ENCODE data around the gene PLXNA2.
A peak's percentile ranks its signal among the peaks of the same experiment; 100 is the strongest.

Gene PLXNA2

GRCh38 chr1:208069317-208069716 is 174.9 kb downstream of the PLXNA2 start:
- no peak for FAIRE-seq
- TF ChIP-seq POLR2A (IDR thresholded peaks at IDR 0.05; ENCODE audit: low read depth, low read length) (no peak), POLR2AphosphoS5 (IDR thresholded peaks at IDR 0.05; ENCODE audit: low read depth, low read length) (no peak), POU2F2 (IDR thresholded peaks at IDR 0.05; ENCODE audit: low read depth, low read length) (no peak), PAX5 (IDR thresholded peaks at IDR 0.05; ENCODE audit: insufficient read depth, low read length, severe bottlenecking) (no peak), TAF1 (IDR thresholded peaks at IDR 0.05; ENCODE audit: low read depth, low read length) (no peak), SPI1 (IDR thresholded peaks at IDR 0.05; ENCODE audit: low read depth, low read length) (no peak)
- DNase-seq (ENCODE audit: insufficient read length, low spot score) = no peak

- no peak for DNase-seq (ENCODE audit: insufficient read length, low spot score)
- TF ChIP-seq POLR2AphosphoS5 (IDR thresholded peaks at IDR 0.05; ENCODE audit: low read depth, low read length) (no peak), TAF1 (IDR thresholded peaks at IDR 0.05; ENCODE audit: low read depth, low read length) (no peak), POLR2A (IDR thresholded peaks at IDR 0.05; ENCODE audit: low read depth, low read length) (no peak), POU2F2 (IDR thresholded peaks at IDR 0.05; ENCODE audit: low read depth, low read length) (no peak), PAX5 (IDR thresholded peaks at IDR 0.05; ENCODE audit: insufficient read depth, low read length, severe bottlenecking) (no peak), SPI1 (IDR thresholded peaks at IDR 0.05; ENCODE audit: low read depth, low read length) (no peak)
- no peak for FAIRE-seq
Measured at GRCh38 chr1:208068908-208069307, 175.3 kb downstream of the PLXNA2 start.

GRCh38 chr1:208068407-208068806 is 175.8 kb downstream of the PLXNA2 start:
- FAIRE-seq (no peak), DNase-seq (ENCODE audit: insufficient read length, low spot score) (no peak)
- TF ChIP-seq TAF1 (IDR thresholded peaks at IDR 0.05; ENCODE audit: low read depth, low read length) (no peak), POLR2AphosphoS5 (IDR thresholded peaks at IDR 0.05; ENCODE audit: low read depth, low read length) (no peak)

GRCh38 chr1:208066583-208066982 is 177.6 kb downstream of the PLXNA2 start:
- DNase-seq (ENCODE audit: insufficient read length, low spot score) = no peak
- no peak for FAIRE-seq
- no peak for TF ChIP-seq PAX5 (IDR thresholded peaks at IDR 0.05; ENCODE audit: insufficient read depth, low read length, severe bottlenecking)
- no peak for TF ChIP-seq POU2F2 (IDR thresholded peaks at IDR 0.05; ENCODE audit: low read depth, low read length)
- no peak for TF ChIP-seq SPI1 (IDR thresholded peaks at IDR 0.05; ENCODE audit: low read depth, low read length)
- no peak for TF ChIP-seq TAF1 (IDR thresholded peaks at IDR 0.05; ENCODE audit: low read depth, low read length)
- no peak for TF ChIP-seq POLR2AphosphoS5 (IDR thresholded peaks at IDR 0.05; ENCODE audit: low read depth, low read length)
- TF ChIP-seq POLR2A (IDR thresholded peaks at IDR 0.05; ENCODE audit: low read depth, low read length) = no peak

- DNase-seq (ENCODE audit: insufficient read length, low spot score) (no peak), FAIRE-seq (no peak)
- TF ChIP-seq POU2F2 (IDR thresholded peaks at IDR 0.05; ENCODE audit: low read depth, low read length) (no peak), POLR2AphosphoS5 (IDR thresholded peaks at IDR 0.05; ENCODE audit: low read depth, low read length) (no peak), SPI1 (IDR thresholded peaks at IDR 0.05; ENCODE audit: low read depth, low read length) (peak; percentile 90), TAF1 (IDR thresholded peaks at IDR 0.05; ENCODE audit: low read depth, low read length) (no peak), POLR2A (IDR thresholded peaks at IDR 0.05; ENCODE audit: low read depth, low read length) (no peak)
Measured at GRCh38 chr1:208065862-208066261, 178.3 kb downstream of the PLXNA2 start.

GRCh38 chr1:208061632-208062031 is 182.6 kb downstream of the PLXNA2 start:
- no peak for FAIRE-seq
- no peak for DNase-seq (ENCODE audit: insufficient read length, low spot score)
- TF ChIP-seq SPI1 (IDR thresholded peaks at IDR 0.05; ENCODE audit: low read depth, low read length) = no peak
- TF ChIP-seq POLR2A (IDR thresholded peaks at IDR 0.05; ENCODE audit: low read depth, low read length) = no peak
- TF ChIP-seq PAX5 (IDR thresholded peaks at IDR 0.05; ENCODE audit: insufficient read depth, low read length, severe bottlenecking) = no peak
- TF ChIP-seq POLR2AphosphoS5 (IDR thresholded peaks at IDR 0.05; ENCODE audit: low read depth, low read length) = no peak
- TF ChIP-seq TAF1 (IDR thresholded peaks at IDR 0.05; ENCODE audit: low read depth, low read length) = no peak
- no peak for TF ChIP-seq POU2F2 (IDR thresholded peaks at IDR 0.05; ENCODE audit: low read depth, low read length)

GRCh38 chr1:208061118-208061517 is 183.1 kb downstream of the PLXNA2 start:
- TF ChIP-seq TAF1 (IDR thresholded peaks at IDR 0.05; ENCODE audit: low read depth, low read length) (no peak), POLR2AphosphoS5 (IDR thresholded peaks at IDR 0.05; ENCODE audit: low read depth, low read length) (no peak), POU2F2 (IDR thresholded peaks at IDR 0.05; ENCODE audit: low read depth, low read length) (no peak)
- no peak for DNase-seq (ENCODE audit: insufficient read length, low spot score)
- no peak for FAIRE-seq

GRCh38 chr1:208060215-208060869 is 183.8 kb downstream of the PLXNA2 start:
- FAIRE-seq = no peak

GRCh38 chr1:208059409-208060001 is 184.7 kb downstream of the PLXNA2 start:
- TF ChIP-seq PAX5 (IDR thresholded peaks at IDR 0.05; ENCODE audit: insufficient read depth, low read length, severe bottlenecking) (no peak), POLR2AphosphoS5 (IDR thresholded peaks at IDR 0.05; ENCODE audit: low read depth, low read length) (no peak), POLR2A (IDR thresholded peaks at IDR 0.05; ENCODE audit: low read depth, low read length) (no peak), TAF1 (IDR thresholded peaks at IDR 0.05; ENCODE audit: low read depth, low read length) (no peak), POU2F2 (IDR thresholded peaks at IDR 0.05; ENCODE audit: low read depth, low read length) (no peak), SPI1 (IDR thresholded peaks at IDR 0.05; ENCODE audit: low read depth, low read length) (no peak)
- no peak for DNase-seq (ENCODE audit: insufficient read length, low spot score)
- no peak for FAIRE-seq

More at GRCh38 chr1:208060215-208060869, 183.8 kb downstream of the PLXNA2 start:
- DNase-seq (ENCODE audit: insufficient read length, low spot score) = no peak
- TF ChIP-seq POLR2A (IDR thresholded peaks at IDR 0.05; ENCODE audit: low read depth, low read length) (no peak), SPI1 (IDR thresholded peaks at IDR 0.05; ENCODE audit: low read depth, low read length) (no peak), PAX5 (IDR thresholded peaks at IDR 0.05; ENCODE audit: insufficient read depth, low read length, severe bottlenecking) (no peak), TAF1 (IDR thresholded peaks at IDR 0.05; ENCODE audit: low read depth, low read length) (no peak), POLR2AphosphoS5 (IDR thresholded peaks at IDR 0.05; ENCODE audit: low read depth, low read length) (no peak), POU2F2 (IDR thresholded peaks at IDR 0.05; ENCODE audit: low read depth, low read length) (no peak)

- no peak for DNase-seq (ENCODE audit: insufficient read length, low spot score)
- TF ChIP-seq POLR2A (IDR thresholded peaks at IDR 0.05; ENCODE audit: low read depth, low read length) (no peak), POLR2AphosphoS5 (IDR thresholded peaks at IDR 0.05; ENCODE audit: low read depth, low read length) (no peak), PAX5 (IDR thresholded peaks at IDR 0.05; ENCODE audit: insufficient read depth, low read length, severe bottlenecking) (no peak), TAF1 (IDR thresholded peaks at IDR 0.05; ENCODE audit: low read depth, low read length) (no peak), SPI1 (IDR thresholded peaks at IDR 0.05; ENCODE audit: low read depth, low read length) (no peak), POU2F2 (IDR thresholded peaks at IDR 0.05; ENCODE audit: low read depth, low read length) (no peak)
- FAIRE-seq = no peak
Measured at GRCh38 chr1:208058756-208059155, 185.4 kb downstream of the PLXNA2 start.

Measured in GM12891 (cell line).